SK-N-MC (cell line): ENCODE data around the gene WASL.
"Not testable (repeated sequence)": the region's sequence is repeated elsewhere in the genome, so short reads cannot be mapped to it uniquely, and the experiment has no call there.

Experiments used
- EZH2 ChIP-seq: fragments of 200-600 bp; sonication (generic); IDR thresholded peaks from one replicate; pipeline ENCODE4 v1.6.1; 2017; ENCODE audit warnings: antibody characterized with exemption
- FOXP2 ChIP-seq: optimal IDR thresholded peaks from 2 replicates; pipeline ENCODE3; 2011; ENCODE audit warnings: mild to moderate bottlenecking, moderate library complexity; ENCODE audit not compliant: insufficient read depth; ENCODE audit errors: extremely low read length, control extremely low read depth
- POLR2AphosphoS5 ChIP-seq: IDR thresholded peaks from 2 replicates; pipeline ENCODE4 v1.6.1; 2012; ENCODE audit warnings: mild to moderate bottlenecking, low read depth, low read length, borderline replicate concordance

DNA sequence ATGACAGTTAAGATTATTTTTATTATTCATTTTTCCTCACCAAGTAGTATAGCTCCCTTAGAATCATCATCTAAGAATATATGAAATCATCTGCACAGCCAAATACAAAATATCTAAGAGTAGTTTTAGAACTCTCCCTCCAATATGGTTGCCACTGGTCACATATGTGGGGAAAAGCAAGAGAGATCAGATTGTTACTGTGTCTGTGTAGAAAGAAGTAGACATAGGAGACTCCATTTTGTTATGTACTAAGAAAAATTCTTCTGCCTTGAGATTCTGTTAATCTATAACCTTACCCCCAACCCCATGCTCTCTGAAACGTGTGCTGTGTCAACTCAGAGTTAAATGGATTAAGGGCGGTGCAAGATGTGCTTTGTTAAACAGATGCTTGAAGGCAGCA, 31.7 kb upstream of the WASL start:
- TF ChIP-seq POLR2AphosphoS5, EZH2, FOXP2: not testable (repeated sequence)
